OCI-LY7 (cell line): Measurements from ENCODE around the gene BBX.

Source experiments
- EZH2phosphoT487 ChIP-seq: fragments of 200-600 bp; sonication (generic); IDR thresholded peaks from 2 replicates; pipeline ENCODE4 v1.6.1; 2018; ENCODE audit warnings: low read depth, borderline replicate concordance, mild to moderate bottlenecking, mixed run types, antibody characterized with exemption, low read length, moderate library complexity, mixed read lengths
- TF ChIP-seq, protein P1 (sequence below): fragments of 200-600 bp; sonication (generic); conservative IDR thresholded peaks from 2 replicates; pipeline ENCODE4 v1.5.1; 2014; ENCODE audit warnings: mild to moderate bottlenecking, antibody characterized with exemption, low read length, moderate library complexity, mixed read lengths

DNA sequence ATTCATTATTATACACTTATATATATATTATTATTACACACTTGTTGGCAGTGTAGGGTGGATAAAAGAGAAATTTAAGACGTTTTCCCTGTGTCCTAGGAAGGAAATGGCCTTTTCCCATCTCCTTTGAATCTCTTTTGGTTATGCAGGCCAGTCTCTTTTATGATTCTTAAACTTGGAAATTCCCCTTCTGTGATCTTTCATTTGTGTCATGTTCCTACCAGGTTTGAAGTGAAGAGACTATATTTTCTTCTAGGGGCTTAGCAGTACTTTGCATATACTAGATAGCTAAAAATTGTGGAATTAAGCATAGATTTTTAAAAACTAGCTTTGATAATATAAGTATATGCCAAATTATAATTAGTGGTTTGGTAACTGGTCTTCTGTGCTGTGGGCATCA is 58.5 kb downstream of the BBX start:
- TF ChIP-seq, protein P1, sequence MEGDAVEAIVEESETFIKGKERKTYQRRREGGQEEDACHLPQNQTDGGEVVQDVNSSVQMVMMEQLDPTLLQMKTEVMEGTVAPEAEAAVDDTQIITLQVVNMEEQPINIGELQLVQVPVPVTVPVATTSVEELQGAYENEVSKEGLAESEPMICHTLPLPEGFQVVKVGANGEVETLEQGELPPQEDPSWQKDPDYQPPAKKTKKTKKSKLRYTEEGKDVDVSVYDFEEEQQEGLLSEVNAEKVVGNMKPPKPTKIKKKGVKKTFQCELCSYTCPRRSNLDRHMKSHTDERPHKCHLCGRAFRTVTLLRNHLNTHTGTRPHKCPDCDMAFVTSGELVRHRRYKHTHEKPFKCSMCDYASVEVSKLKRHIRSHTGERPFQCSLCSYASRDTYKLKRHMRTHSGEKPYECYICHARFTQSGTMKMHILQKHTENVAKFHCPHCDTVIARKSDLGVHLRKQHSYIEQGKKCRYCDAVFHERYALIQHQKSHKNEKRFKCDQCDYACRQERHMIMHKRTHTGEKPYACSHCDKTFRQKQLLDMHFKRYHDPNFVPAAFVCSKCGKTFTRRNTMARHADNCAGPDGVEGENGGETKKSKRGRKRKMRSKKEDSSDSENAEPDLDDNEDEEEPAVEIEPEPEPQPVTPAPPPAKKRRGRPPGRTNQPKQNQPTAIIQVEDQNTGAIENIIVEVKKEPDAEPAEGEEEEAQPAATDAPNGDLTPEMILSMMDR = no peak
- TF ChIP-seq EZH2phosphoT487 = no peak
